ENCODE results near the gene PCSK4.

DNA sequence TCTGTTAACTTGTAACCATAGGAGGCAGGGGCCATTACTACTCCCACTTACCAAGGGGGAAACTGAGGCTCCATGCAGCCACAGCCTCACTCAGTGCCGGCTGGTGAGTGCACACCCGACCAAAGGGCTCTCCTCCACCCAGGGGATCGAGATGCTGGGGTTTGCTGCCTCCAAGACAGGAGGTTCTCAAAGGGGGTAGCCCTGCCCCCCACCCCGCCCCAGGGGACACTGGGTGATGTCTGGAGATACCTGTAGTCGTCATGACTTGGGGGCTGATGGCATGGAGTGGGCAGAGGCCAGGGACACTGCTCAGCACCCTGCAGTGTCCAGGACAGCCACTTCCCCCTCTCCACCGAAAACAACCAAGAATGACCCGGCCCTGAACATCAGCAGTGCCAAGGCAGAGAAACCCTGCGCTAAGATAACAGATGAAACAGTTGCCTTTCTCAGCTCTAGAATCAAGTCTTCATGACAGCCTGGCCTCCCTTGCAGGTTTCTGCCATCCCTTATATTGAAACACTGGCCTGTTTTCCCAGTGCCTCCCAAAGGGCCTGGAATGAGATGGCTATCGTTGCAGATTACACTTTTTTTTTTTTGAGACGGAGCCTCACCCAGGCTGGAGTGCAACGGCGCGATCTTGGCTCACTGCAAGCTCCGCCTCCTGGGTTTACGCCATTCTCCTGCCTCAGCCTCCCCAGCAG, 4.1 kb upstream of the PCSK4 start:
- TF ChIP-seq, protein P1, sequence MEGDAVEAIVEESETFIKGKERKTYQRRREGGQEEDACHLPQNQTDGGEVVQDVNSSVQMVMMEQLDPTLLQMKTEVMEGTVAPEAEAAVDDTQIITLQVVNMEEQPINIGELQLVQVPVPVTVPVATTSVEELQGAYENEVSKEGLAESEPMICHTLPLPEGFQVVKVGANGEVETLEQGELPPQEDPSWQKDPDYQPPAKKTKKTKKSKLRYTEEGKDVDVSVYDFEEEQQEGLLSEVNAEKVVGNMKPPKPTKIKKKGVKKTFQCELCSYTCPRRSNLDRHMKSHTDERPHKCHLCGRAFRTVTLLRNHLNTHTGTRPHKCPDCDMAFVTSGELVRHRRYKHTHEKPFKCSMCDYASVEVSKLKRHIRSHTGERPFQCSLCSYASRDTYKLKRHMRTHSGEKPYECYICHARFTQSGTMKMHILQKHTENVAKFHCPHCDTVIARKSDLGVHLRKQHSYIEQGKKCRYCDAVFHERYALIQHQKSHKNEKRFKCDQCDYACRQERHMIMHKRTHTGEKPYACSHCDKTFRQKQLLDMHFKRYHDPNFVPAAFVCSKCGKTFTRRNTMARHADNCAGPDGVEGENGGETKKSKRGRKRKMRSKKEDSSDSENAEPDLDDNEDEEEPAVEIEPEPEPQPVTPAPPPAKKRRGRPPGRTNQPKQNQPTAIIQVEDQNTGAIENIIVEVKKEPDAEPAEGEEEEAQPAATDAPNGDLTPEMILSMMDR (IDR thresholded peaks at IDR 0.05 in 2 of 3, conservative IDR thresholded peaks at IDR 0.05 in 1 of 3; ENCODE audit: control insufficient read depth in 2 of 3, extremely low read depth in 1 of 3, insufficient read depth in 1 of 3, low read depth in 3 of 3, low read length in 3 of 3): no peak
- TF ChIP-seq RCOR1 (conservative IDR thresholded peaks at IDR 0.05; ENCODE audit: low read depth, low read length): no peak
- TF ChIP-seq HCFC1 (IDR thresholded peaks at IDR 0.05; ENCODE audit: low read length): no peak
- TF ChIP-seq EZH2 (IDR thresholded peaks at IDR 0.05; ENCODE audit: borderline replicate concordance, control insufficient read depth, low read depth, low read length): no peak
- TF ChIP-seq FOS (IDR thresholded peaks at IDR 0.05; ENCODE audit: borderline replicate concordance, extremely low read depth, insufficient read length): no peak
- TF ChIP-seq MAX (IDR thresholded peaks at IDR 0.05; ENCODE audit: low read depth, low read length): no peak
- TF ChIP-seq, protein P2, sequence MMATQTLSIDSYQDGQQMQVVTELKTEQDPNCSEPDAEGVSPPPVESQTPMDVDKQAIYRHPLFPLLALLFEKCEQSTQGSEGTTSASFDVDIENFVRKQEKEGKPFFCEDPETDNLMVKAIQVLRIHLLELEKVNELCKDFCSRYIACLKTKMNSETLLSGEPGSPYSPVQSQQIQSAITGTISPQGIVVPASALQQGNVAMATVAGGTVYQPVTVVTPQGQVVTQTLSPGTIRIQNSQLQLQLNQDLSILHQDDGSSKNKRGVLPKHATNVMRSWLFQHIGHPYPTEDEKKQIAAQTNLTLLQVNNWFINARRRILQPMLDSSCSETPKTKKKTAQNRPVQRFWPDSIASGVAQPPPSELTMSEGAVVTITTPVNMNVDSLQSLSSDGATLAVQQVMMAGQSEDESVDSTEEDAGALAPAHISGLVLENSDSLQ (IDR thresholded peaks at IDR 0.05): no peak
- no peak for TF ChIP-seq ESRRA (IDR thresholded peaks at IDR 0.05; ENCODE audit: low read length)
- no peak for TF ChIP-seq NFYA (IDR thresholded peaks at IDR 0.05; ENCODE audit: borderline replicate concordance, low read depth, low read length)

Measured in GM12878 (cell line).